SK-MEL-5 (cell line): Measurements from ENCODE around the gene TCF12. TPM values are rescaled to one million over a fixed set of nuclear protein-coding genes. Genes with fewer than 3 reads are reported as not detected.

ENCODE experiments used
- DNase-seq: peaks from one replicate; pipeline ENCODE4 v3.0.0-alpha.2; 2016; ENCODE audit warnings: low read depth, low spot score
- in situ Hi-C: cut with HindIII; loops from 2 replicates; pipeline ENCODE4 v1.10.0; 2016; ENCODE audit warnings: low sequenced_read_pairs, high pct_unique_total_duplicates, low pct_unique_long_range_greater_than_20kb
- total RNA-seq: library from RNA; depleted of rRNA; stranded (reverse); fragments of >200 nt; shearing (Covaris generic); gene quantifications from 2 replicates; pipeline ENCODE4 v1.2.3, GENCODE V29; 2014

TCF12 gene
- total RNA-seq, 1 experiment from 2014 or later: 90.2 TPM

DNA sequence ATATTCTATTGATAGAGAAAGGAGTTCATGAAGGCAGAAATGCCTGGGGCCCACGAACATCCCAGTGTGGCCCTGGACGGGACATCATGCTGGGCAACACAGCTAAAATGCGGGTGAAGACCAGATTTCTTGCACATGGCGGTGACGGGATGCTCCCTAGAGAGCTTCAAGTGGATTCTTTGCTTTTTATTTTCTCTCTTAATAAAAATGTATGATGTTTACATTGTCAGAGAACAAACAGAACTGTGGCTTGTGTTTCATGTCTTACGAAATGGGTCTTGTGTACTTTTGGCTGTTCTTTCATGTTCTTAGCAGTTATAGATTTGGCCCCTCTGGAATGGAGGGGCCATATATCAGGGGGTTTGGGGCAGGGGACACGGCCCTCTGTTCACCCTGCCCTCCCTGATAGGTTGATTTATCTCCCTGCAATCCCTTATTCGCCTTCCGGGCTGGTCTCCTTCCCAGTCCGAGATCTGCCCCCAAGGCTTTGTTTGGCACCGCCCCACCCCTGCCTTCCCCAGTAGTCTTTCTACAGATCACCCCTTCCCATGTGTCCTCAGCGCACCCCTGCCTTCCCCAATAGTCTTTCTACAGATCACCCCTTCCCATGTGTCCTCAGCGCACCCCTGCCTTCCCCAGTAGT is 389.2 kb downstream of the TCF12 start:
- in situ Hi-C loops: no loop called here
- DNase-seq: no peak

DNA sequence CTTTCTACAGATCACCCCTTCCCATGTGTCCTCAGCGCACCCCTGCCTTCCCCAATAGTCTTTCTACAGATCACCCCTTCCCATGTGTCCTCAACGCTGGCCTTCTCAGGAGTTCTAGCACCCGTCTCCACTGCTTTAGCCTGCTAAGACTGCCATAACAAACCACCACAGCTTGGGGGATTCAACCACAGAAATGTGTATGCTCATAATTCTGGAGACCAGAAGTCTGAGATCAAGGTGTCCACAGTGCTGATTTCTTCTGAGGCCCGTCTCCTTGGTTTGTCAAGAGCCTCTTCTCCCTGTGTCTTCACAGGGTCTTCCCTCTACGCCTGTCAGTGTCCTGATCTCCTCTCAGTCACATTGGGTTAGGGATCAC is 389.7 kb downstream of the TCF12 start:
- DNase-seq: no peak
- in situ Hi-C loops: no loop called here

DNA sequence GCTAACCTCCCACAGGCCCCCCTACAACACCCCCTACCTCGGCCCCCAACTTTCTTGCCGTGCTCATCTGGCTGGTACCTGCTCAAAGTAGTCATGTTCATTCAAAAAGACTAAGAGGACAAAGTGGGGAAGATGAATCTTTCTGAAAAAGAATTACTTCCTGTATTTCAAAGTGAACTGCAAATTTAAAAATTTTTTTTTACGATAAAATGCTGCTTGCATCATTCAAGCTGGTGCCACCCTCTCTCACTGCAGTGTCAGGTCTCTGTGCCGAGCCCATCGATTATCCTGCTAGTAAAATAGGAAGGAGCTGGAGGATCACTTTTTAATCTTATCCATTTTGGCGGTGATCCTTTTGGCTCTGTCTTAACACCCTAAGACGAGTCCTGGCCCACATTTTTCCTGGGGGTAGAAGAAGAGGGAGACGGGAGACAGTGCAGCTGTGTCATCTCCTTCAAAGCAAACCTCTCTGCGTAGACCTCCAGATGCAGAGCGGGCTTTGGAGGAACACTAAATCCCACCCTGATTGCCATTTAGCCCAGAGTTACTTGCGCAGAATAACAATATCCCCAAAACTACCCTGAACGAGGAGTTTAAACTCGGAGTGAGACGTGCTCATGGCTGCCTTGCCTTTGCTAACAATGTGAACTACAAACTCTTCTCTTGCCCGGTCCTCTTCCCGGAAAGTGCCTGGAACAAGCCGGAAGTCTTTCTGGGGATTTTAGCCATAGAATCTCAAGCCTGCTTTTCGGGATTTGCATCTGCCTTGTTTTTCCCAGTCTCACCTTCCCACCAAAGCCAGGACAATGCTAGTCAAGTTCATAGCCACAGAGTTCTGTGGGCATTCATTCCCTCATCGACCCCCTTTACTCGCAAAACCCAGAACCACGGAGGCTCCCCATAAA is 391.7 kb downstream of the TCF12 start:
- in situ Hi-C loops: no loop called here
- no peak for DNase-seq

DNA sequence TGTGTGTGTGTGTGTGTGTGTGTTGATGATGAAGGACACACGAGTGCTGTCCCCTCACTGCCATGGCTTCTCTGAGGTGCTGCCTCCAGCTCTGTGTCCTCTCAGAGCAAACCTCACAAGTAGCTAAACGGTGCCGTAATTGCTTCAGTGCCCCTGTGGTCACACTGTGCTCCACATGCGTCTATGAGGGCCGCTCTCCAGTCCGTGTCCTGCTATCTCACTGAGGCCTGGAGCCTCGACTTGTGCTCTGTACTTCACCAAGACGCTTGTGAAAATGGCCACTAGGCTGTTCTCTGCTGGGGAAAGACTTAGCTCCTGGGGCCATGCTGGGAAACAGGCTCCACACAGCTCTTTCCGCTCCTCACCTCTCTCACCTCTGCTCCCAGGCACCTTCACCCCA is 392.4 kb downstream of the TCF12 start:
- in situ Hi-C loops: no loop called here
- DNase-seq: no peak

DNA sequence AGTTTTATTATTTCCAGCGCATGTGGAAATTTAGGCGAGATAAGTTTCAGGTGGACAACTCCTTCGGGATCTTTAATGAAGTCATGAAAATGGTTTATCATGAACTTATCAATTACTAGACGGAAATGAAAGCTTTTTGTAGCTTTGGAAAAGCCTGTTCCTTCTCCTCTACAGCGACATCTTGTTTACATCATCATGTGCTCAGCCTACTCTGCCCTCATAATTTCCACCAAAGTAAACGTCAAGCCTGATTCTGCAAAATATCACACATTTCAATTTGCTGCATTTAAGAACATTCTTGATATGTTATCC is 393.5 kb downstream of the TCF12 start:
- in situ Hi-C loops: no loop called here

DNA sequence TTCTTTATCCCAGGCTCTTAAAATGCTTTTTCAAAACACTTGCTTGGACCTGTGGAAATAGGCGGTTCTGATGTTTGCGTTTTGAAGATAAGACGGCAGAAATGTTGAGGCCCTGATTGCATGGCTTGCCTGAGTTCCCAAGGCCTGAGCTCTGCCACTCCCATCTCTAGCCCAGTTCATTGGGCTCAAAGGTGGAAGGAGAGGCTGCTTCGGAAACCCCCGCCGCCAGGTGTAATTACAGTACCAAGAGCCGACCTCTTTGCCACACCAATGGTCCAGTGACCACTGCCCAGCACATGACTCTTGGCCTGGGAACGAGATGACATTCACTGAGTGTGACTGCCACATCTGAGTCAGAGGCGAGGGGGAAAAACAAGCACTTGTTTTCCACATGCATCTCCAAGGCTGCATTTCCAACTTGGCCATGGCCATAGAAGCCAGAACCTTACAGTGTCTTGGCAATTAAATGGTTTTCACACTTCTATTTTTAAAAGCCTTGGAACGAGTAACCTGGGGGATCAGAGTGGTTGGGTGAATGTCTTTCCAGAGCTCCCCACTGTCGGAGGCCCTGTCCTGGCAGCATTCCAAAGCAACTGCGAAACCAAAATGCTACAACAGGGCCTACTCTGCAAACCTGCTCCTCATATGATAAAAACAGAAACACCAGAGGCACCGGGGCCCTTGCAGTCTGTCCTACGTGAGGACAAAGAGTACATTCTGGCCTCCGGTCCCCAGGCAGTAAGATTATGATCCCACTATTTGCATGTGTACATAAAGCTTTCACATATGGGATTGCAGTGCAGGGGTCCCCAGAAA is 394.1 kb downstream of the TCF12 start:
- in situ Hi-C loops: no loop called here
- no peak for DNase-seq

More for the DNA sequence above, 393.5 kb downstream of the TCF12 start:
- DNase-seq: no peak

DNA sequence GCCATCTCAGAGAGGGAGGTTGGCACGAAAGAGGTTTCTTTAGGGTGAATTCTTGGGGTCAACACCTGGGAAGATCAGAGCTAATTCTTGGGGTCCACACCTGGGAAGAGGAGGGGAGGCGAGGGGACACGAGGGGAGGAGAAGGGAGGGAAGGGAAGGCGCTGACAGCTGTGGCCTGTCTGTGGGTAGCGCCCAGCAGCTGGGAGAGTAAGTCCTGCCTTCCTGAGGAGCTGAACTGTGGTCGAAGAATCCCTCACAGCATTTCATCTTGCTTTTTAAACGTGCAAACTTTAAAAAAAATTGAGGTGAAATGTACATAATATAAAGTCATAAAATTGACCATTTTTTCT is 394.7 kb downstream of the TCF12 start:
- in situ Hi-C loops: no loop called here
- DNase-seq: no peak

DNA sequence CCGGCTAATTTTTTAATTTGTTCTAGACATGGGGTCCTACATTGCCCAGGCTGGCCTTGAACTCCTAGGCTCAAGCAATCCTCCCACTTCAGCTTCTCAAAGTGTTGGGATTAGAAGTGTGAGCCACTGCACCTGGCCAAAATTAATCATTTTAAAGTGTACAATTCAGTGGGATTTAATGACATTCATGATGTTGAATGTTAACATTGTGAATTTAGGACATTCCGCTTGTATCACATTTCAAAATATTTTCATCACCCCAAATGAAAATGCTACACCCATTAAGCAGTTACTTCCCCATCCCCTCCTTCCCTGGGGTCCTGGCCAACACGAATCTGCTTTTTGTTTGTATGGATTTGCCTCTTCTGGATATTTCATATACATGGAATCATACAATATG is 395.8 kb downstream of the TCF12 start:
- in situ Hi-C loops: no loop called here
- DNase-seq: no peak

DNA sequence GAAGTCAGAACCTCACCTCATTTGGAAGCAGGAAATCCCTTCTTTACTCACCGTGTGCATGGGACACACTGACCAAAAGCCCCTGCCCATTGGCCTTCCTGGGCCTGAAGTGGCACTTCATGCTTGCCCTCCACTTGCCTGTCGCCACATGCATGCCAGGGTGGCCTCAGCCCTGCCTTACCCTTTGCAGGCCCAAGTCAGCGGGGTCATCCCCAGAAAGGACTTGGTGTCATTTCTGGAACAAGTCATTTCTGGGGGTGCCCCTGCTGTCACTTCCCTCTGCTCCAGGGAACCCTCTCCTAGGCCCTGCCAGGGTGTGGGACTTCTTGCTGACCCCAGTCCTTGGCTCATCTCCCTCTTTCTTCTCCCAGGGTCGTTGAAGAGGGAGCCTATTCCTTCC is 398.0 kb downstream of the TCF12 start:
- DNase-seq: no peak
- in situ Hi-C loops: no loop called here

DNA sequence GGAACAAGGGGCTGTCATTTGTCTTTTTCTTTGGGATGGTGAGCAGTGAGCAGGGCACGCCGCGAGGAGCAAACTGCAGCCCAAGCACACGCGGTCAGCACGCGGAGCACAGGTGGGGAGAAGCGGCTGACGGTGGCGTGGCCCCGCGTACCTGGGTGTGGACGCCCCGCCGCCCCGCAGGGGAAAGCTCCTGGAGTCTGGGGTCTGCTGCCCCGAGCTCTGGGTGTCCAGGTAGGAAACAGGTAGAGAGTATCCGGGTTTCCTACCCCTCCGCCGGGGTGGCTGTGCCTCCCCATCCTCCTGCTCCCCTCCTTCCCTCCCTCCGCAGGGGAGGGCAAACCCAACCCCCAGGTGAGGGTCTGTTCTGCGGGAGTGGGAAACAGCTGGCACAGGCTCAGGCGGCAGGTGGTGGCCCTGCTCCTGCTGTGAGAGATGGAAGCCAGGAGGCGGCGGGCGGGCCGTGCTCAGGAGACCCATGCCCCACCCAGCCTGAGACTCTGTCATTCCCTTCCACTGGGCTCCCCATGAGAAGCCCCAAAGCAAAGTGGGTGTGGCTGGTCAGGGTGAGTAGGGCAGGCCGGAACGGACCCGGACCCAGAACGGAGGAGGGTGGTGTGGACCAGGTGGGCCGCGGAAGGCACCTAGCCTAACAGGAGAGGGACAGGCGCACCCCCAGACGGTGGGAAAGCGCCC is 400.9 kb downstream of the TCF12 start:
- in situ Hi-C loops: no loop called here
- DNase-seq: no peak

DNA sequence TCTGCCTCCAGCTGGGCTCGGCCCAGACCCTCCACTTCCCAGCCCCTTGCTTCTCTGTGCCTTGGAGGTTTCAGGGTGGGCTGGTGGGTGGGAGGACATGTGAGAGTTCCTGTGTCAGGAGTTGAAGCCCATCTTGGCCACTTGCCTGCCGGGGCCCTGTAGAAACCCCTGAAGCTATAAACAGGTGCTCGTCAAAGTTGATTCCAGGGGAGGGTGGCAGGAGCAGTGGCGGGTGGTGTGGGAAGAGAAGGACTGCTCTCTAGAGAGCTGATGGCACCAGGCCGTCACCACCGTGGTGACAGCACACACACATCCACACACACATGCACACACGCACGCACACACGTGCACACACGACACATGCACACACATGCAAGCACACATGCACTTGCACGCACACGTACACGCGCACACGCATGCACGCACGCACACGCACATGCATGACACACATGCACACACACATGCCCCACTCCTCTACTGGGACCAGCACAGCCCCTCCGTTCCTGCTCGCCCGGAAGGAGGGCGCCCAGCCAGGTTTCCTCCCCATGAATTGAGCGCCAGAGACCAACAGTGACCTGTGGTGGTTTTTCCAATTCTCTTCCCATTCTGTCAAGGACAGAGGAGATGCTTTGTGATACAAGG is 401.6 kb downstream of the TCF12 start:
- DNase-seq: no peak
- in situ Hi-C loops: no loop called here

DNA sequence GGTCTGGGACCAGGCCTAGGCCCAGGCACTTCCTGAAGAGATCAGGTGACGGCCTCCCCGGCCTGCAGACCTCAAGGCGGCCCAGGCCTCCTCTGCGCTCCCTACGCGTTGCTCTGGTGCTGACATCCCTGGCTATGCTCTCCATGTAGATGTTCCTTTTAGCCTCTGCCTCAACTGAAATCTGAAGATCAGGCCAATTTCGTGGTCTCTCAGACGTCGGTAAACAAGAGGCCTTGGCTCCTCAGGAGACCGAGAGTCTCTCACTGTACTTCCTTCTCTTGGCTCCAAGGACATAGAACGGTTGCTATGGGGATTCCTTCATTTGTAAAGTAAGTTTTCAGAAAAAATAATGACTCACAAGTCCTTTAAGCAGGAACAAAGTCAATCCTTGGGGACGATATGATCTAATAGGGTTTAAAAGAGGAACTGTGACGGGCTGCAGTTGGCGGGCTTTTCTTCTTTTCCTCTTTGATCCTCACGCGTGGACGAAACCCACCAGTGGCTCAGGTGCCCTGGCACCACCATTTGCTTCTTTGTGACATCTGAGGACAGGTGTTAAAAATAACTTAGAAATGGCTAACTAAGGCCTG is 402.3 kb downstream of the TCF12 start:
- no peak for DNase-seq
- in situ Hi-C loops: no loop called here

DNA sequence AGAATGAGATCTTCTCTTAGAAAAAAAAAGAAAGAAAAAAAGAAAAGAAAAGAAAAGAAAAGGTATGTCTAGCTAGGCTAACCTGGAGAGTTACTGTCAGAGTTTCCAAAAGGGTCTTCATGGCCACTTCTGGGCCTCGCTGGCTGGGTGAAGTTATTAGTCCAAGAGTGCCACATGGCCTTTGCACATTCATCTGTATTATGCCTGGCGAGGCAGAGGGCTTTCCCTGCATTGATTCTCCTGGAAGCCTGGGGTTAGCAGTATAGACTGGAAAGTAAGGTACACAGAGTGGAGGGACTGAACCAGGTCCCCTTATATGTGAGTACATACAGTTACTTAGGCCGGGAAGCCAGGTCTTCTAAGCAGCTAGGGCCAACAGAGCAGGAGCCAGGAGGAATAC is 403.0 kb downstream of the TCF12 start:
- in situ Hi-C loops: no loop called here
- DNase-seq: no peak

DNA sequence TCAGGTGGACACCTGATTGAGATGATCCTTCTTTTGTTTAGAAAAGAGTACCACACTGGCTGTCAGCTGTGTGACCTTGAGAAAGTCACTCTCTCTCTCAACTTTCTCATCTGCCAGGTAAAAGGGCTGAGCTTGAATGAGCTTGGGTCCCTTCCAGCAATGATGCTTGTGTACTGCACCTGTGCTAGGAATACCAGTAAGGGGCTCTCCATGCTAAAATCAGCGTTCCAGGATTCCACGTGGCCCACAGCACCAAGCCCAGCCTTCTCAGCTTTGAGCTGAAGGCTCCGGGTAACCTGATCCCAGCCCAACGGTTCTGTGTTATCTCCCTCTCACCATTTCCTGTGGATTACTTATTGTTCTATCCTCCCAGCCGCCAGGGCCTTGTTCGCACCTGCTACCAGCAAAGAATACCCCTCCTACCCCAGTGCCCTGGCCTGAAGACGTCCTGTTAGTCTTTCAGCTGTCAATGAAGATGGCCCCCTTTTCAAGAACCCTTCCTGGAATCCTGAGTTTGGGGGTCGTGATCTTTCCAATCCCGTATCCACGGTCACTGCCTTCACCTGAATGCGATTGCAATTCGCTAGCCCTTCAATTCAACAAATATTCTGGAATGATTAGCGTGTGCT is 403.6 kb downstream of the TCF12 start:
- DNase-seq: no peak
- in situ Hi-C loops: no loop called here

DNA sequence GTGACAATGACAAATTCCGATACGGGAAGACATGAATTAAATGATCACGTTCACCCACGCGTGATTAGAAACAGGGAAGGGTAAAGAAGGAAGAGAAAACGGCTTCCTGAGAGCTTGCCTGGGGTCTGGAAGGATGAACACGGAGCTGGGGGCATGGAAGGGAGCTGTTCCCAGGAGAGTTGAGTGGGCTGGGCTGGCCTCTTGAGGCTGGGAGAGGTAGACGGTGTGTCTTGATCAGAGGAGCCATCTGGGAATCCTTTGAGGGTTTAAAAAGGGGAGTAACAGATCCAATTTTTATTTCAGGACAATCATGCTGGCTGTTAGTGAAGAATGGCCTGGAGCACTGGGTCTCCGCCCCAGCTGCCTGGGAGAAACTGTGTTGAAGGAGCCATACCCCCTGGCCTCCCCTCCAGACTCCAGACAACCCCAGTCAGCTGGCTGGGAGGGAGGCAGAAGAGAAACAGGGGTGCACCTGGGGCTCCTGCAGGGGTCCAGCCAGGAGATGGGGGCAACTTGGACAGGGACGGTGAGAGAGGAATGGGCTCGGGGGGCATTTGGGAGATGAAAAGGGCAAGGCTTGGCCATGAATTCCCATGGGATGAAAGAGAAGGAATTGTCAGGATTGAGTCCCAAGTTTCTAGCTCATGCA is 404.3 kb downstream of the TCF12 start:
- in situ Hi-C loops: no loop called here
- DNase-seq: no peak

DNA sequence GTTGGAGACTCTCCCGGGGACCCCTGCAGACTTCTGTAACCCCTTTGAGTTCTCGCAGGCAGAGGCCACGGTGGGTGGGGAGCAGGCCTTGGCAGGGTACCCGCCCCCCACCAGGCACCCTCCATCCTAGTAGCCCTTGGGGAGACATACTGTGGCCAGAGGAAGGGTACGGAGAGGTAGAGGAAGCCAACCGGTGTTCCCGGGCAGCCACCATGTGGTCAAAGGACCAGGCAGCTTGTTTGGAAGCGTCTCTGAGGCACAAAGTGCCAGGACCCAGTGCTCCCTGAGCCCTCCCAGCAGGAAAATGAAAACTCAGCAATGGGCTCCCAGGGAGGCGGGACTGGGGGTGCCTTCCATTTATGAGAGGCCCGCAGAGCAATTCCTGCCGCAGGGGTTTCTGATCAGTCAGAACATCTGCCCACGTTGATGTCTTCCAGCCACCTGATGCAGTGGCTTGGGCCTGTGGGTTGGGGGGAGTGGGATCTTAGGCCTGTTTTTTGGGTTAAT is 404.9 kb downstream of the TCF12 start:
- in situ Hi-C loops: no loop called here

More for the DNA sequence above, 404.9 kb downstream of the TCF12 start:
- DNase-seq: no peak
